Stimulated activated naive B cell treated with anti-CD40 and anti-IgM and Interleukin-4, amounts not matched to agents 10 μg/mL and 1 μg/mL and 100 μg/mL, for 72 hours (primary cell): ENCODE measurements around the gene STAC2.

Experiments used
- ATAC-seq, 2 donors: fragments of 150-1000 bp; cut with Tn5 transposase; replicated peaks; 2 replicates each; pipeline ENCODE4 v1.10.0; 2021; ENCODE audit warnings: moderate library complexity in 1 of 2
- DNase-seq: peaks from one replicate; pipeline ENCODE4 v3.0.0; 2021
- H3K27ac Mint-ChIP-seq: one replicate; pipeline ENCODE4 v1.8.0; 2022; ENCODE audit warnings: mild to moderate bottlenecking, mixed read lengths
- H3K27me3 Mint-ChIP-seq, 2 donors: one replicate each; pipeline ENCODE4 v1.8.0; 2022; ENCODE audit warnings: mixed read lengths in 2 of 2
- H3K36me3 Mint-ChIP-seq, 2 donors: one replicate each; pipeline ENCODE4 v1.8.0; 2022; ENCODE audit warnings: mixed read lengths in 2 of 2, mild to moderate bottlenecking in 1 of 2
- H3K4me1 Mint-ChIP-seq, 2 donors: one replicate each; pipeline ENCODE4 v1.8.0; 2022; ENCODE audit warnings: mixed read lengths in 2 of 2, mild to moderate bottlenecking in 1 of 2
- H3K4me3 Mint-ChIP-seq, 2 donors: one replicate each; pipeline ENCODE4 v1.8.0; 2022; ENCODE audit warnings: mild to moderate bottlenecking in 2 of 2, mixed read lengths in 2 of 2, moderate library complexity in 1 of 2
- H3K9me3 Mint-ChIP-seq, 2 donors: one replicate each; pipeline ENCODE4 v1.8.0; 2022; ENCODE audit warnings: mixed read lengths in 2 of 2, mild to moderate bottlenecking in 1 of 2

STAC2 gene

GRCh38 chr17:39194985-39195524, 30.7 kb downstream of the STAC2 start:
- DNase-seq (no peak), ATAC-seq (no peak)
- no peaks in the 10 kb centered on the region for H3K27me3 Mint-ChIP-seq
- peaks cover 27 to 42% of the 10 kb centered on the region in 2 donors for H3K4me1 Mint-ChIP-seq
- no peak overlapping the region for H3K27ac Mint-ChIP-seq
- peaks cover 23 to 24% of the 10 kb centered on the region in 2 donors for H3K36me3 Mint-ChIP-seq
- H3K4me3 Mint-ChIP-seq: peak overlapping the region in 1 of 2 donors; percentile 97
- no peaks in the 10 kb centered on the region for H3K9me3 Mint-ChIP-seq

GRCh38 chr17:39194089-39194984, 31.4 kb downstream of the STAC2 start:
- ATAC-seq (no peak), DNase-seq (no peak)
- Mint-ChIP-seq H3K4me3 (no peak overlapping the region), H3K4me1 (peaks cover 23 to 35% of the 10 kb centered on the region in 2 donors), H3K9me3 (no peaks in the 10 kb centered on the region), H3K36me3 (peaks cover 21 to 23% of the 10 kb centered on the region in 2 donors), H3K27me3 (no peaks in the 10 kb centered on the region), H3K27ac (no peak overlapping the region)

GRCh38 chr17:39193346-39193745, 32.4 kb downstream of the STAC2 start:
- DNase-seq (no peak), ATAC-seq (no peak)
- Mint-ChIP-seq H3K9me3 (no peaks in the 10 kb centered on the region), H3K27ac (no peak overlapping the region), H3K27me3 (no peaks in the 10 kb centered on the region), H3K36me3 (peaks cover 21 to 23% of the 10 kb centered on the region in 2 donors), H3K4me1 (peaks cover 20 to 27% of the 10 kb centered on the region in 2 donors), H3K4me3 (no peak overlapping the region)

GRCh38 chr17:39192901-39193300, 32.8 kb downstream of the STAC2 start:
- H3K4me1 Mint-ChIP-seq: peaks cover 17 to 23% of the 10 kb centered on the region in 2 donors
- H3K27ac Mint-ChIP-seq: no peak overlapping the region
- H3K36me3 Mint-ChIP-seq: peaks cover 21 to 23% of the 10 kb centered on the region in 2 donors
- H3K4me3 Mint-ChIP-seq: no peak overlapping the region
- ATAC-seq: no peak
- no peaks in the 10 kb centered on the region for H3K27me3 Mint-ChIP-seq
- no peak for DNase-seq
- H3K9me3 Mint-ChIP-seq: no peaks in the 10 kb centered on the region

GRCh38 chr17:39191750-39192510, 33.8 kb downstream of the STAC2 start:
- Mint-ChIP-seq H3K4me3 (no peak overlapping the region), H3K27ac (no peak overlapping the region), H3K36me3 (peaks cover 29 to 31% of the 10 kb centered on the region in 2 donors), H3K27me3 (no peaks in the 10 kb centered on the region), H3K9me3 (no peaks in the 10 kb centered on the region), H3K4me1 (peaks cover 15 to 17% of the 10 kb centered on the region in 2 donors)
- ATAC-seq: no peak
- no peak for DNase-seq

- no peaks in the 10 kb centered on the region for H3K9me3 Mint-ChIP-seq
- H3K4me1 Mint-ChIP-seq: no peaks in the 10 kb centered on the region
- no peaks in the 10 kb centered on the region for H3K27me3 Mint-ChIP-seq
- ATAC-seq (no peak), DNase-seq (no peak)
- H3K27ac Mint-ChIP-seq: no peak overlapping the region
- H3K4me3 Mint-ChIP-seq: no peak overlapping the region
- peaks cover 40 to 43% of the 10 kb centered on the region in 2 donors for H3K36me3 Mint-ChIP-seq
Measured at GRCh38 chr17:39187152-39187830, 38.5 kb downstream of the STAC2 start.

- no peak overlapping the region for H3K27ac Mint-ChIP-seq
- H3K4me3 Mint-ChIP-seq: no peak overlapping the region
- no peaks in the 10 kb centered on the region for H3K27me3 Mint-ChIP-seq
- H3K36me3 Mint-ChIP-seq: peaks cover 36 to 42% of the 10 kb centered on the region in 2 donors
- DNase-seq (no peak), ATAC-seq (no peak)
- H3K4me1 Mint-ChIP-seq: no peaks in the 10 kb centered on the region
- H3K9me3 Mint-ChIP-seq: no peaks in the 10 kb centered on the region
Measured at GRCh38 chr17:39186481-39187002, 39.2 kb downstream of the STAC2 start.

GRCh38 chr17:39183720-39184119, 42.0 kb downstream of the STAC2 start:
- Mint-ChIP-seq H3K4me3 (no peak overlapping the region), H3K27ac (no peak overlapping the region), H3K4me1 (no peaks in the 10 kb centered on the region), H3K27me3 (no peaks in the 10 kb centered on the region), H3K36me3 (peaks cover 35 to 44% of the 10 kb centered on the region in 2 donors), H3K9me3 (no peaks in the 10 kb centered on the region)
- DNase-seq (no peak), ATAC-seq (no peak)

- no peaks in the 10 kb centered on the region for H3K4me1 Mint-ChIP-seq
- H3K9me3 Mint-ChIP-seq: no peaks in the 10 kb centered on the region
- H3K4me3 Mint-ChIP-seq: no peak overlapping the region
- no peak overlapping the region for H3K27ac Mint-ChIP-seq
- DNase-seq (no peak), ATAC-seq (no peak)
- no peaks in the 10 kb centered on the region for H3K27me3 Mint-ChIP-seq
- peaks cover 36 to 47% of the 10 kb centered on the region in 2 donors for H3K36me3 Mint-ChIP-seq
Measured at GRCh38 chr17:39183045-39183444, 42.7 kb downstream of the STAC2 start.

GRCh38 chr17:39181303-39181702, 44.4 kb downstream of the STAC2 start:
- no peak overlapping the region for H3K4me3 Mint-ChIP-seq
- DNase-seq: no peak
- peaks cover 42 to 55% of the 10 kb centered on the region in 2 donors for H3K36me3 Mint-ChIP-seq

GRCh38 chr17:39178536-39178935, 47.2 kb downstream of the STAC2 start:
- no peak for ATAC-seq
- Mint-ChIP-seq H3K4me3 (no peak overlapping the region), H3K9me3 (no peaks in the 10 kb centered on the region), H3K27me3 (peaks cover 8 to 9% of the 10 kb centered on the region in 2 donors), H3K27ac (no peak overlapping the region), H3K4me1 (peaks cover 12 to 18% of the 10 kb centered on the region in 2 donors), H3K36me3 (peaks cover 38 to 46% of the 10 kb centered on the region in 2 donors)
- no peak for DNase-seq

More at GRCh38 chr17:39181303-39181702, 44.4 kb downstream of the STAC2 start:
- ATAC-seq: no peak
- Mint-ChIP-seq H3K9me3 (no peaks in the 10 kb centered on the region), H3K27me3 (no peaks in the 10 kb centered on the region), H3K27ac (no peak overlapping the region), H3K4me1 (no peaks in the 10 kb centered on the region)

GRCh38 chr17:39177256-39177655, 48.5 kb downstream of the STAC2 start:
- H3K4me3 Mint-ChIP-seq: no peak overlapping the region

GRCh38 chr17:39175695-39176093, 50.1 kb downstream of the STAC2 start:
- Mint-ChIP-seq H3K27me3 (peaks cover 27 to 28% of the 10 kb centered on the region in 2 donors), H3K27ac (no peak overlapping the region), H3K4me3 (no peak overlapping the region), H3K4me1 (peaks cover 13 to 18% of the 10 kb centered on the region in 2 donors), H3K36me3 (peaks cover 29 to 36% of the 10 kb centered on the region in 2 donors), H3K9me3 (no peaks in the 10 kb centered on the region)
- DNase-seq: no peak
- peak in 1 of 2 donors; percentile 11 for ATAC-seq

More at GRCh38 chr17:39177256-39177655, 48.5 kb downstream of the STAC2 start:
- Mint-ChIP-seq H3K4me1 (peaks cover 13 to 18% of the 10 kb centered on the region in 2 donors), H3K9me3 (no peaks in the 10 kb centered on the region), H3K27me3 (peaks cover 21% of the 10 kb centered on the region in 2 donors), H3K27ac (no peak overlapping the region), H3K36me3 (peaks cover 29 to 36% of the 10 kb centered on the region in 2 donors)
- no peak for ATAC-seq
- DNase-seq: no peak
